Sigmoid colon (tissue), 7 donors: Measurements from ENCODE around the gene GPLD1. TPM values are rescaled to one million over a fixed set of nuclear protein-coding genes. Genes with fewer than 3 reads are reported as not detected.

Source experiments
- DNase-seq: peaks from one replicate; pipeline ENCODE4 v3.0.0-alpha.2; 2019
- H3K27ac ChIP-seq, 4 donors: fragments of 200-600 bp; sonication (generic); one replicate each; pipeline ENCODE4 v1.5.1; 2016 to 2019; ENCODE audit warnings: mild to moderate bottlenecking in 1 of 4
- H3K27me3 ChIP-seq, 3 donors: fragments of 200-600 bp; sonication (generic); one replicate each; pipeline ENCODE4 v1.5.1; 2019; ENCODE audit warnings: mild to moderate bottlenecking in 1 of 3
- H3K36me3 ChIP-seq, 4 donors: fragments of 200-600 bp; sonication (generic); one replicate each; pipeline ENCODE4 v1.5.1; 2016 to 2019
- H3K4me1 ChIP-seq, 4 donors: fragments of 200-600 bp; sonication (generic); one replicate each; pipeline ENCODE4 v1.5.1; 2017 to 2019
- H3K4me3 ChIP-seq, 4 donors: fragments of 200-600 bp; sonication (generic); one replicate each; pipeline ENCODE4 v1.5.1; 2017 to 2019; ENCODE audit warnings: mild to moderate bottlenecking in 2 of 4, moderate library complexity in 1 of 4
- H3K9me3 ChIP-seq, 4 donors: fragments of 200-600 bp in 3 of 4; sonication (generic) in 3 of 4; one replicate each; pipeline versions ENCODE4 v1.5.1 to v1.6.1; 2013 to 2019
- EP300 ChIP-seq, 4 donors: sonication (generic); formaldehyde crosslinking; IDR thresholded peaks; one replicate each; pipeline ENCODE4 v1.6.1; 2017; ENCODE audit warnings: antibody characterized with exemption in 4 of 4
- POLR2A ChIP-seq, 2 donors: fragments of 450-650 bp; IDR thresholded peaks; one replicate each; pipeline ENCODE4 v1.6.1; 2016; ENCODE audit warnings: antibody characterized with exemption in 2 of 2, mild to moderate bottlenecking in 2 of 2, moderate library complexity in 2 of 2
- POLR2AphosphoS5 ChIP-seq, 4 donors: sonication (generic); formaldehyde crosslinking; IDR thresholded peaks; one replicate each; pipeline ENCODE4 v1.6.1; 2017; ENCODE audit warnings: antibody characterized with exemption in 4 of 4
- WGBS, 2 donors: extraction: QIAGEN DNeasy Blood & Tissue Kit; methylation state at CpG; one replicate each; pipeline ENCODE4 v1.1.7; 2013; 5-methylcytosine and 5-hydroxymethylcytosine counted together
- intact Hi-C: fragments of 100-400 bp; cut with DNase I; formaldehyde crosslinking; loops from one replicate; pipeline ENCODE4 v1.15.1; 2023
- polyA plus RNA-seq, 3 donors: library from polyadenylated mRNA; stranded (reverse); fragments of 200-250 nt; gene quantifications; one replicate each; pipeline ENCODE4 v1.2.3, GENCODE V29; 2013
- total RNA-seq, 4 donors: library from RNA; depleted of rRNA; stranded (reverse); fragments of >200 nt; gene quantifications; one replicate each; pipeline ENCODE4 v1.1.0, GENCODE V29; 2016
- TF ChIP-seq, protein P1 (sequence below), 4 experiments: fragments of 450-650 bp in 3 of 4; fragments of 200-600 bp in 1 of 4; IDR thresholded peaks; one replicate each; pipeline ENCODE4 v1.5.1; 2016 to 2019; ENCODE audit warnings: antibody characterized with exemption in 4 of 4, mild to moderate bottlenecking in 3 of 4, moderate library complexity in 2 of 4
- donor health status: healthy with polysubstance abuse.
- donor health status: Bipolar disorder and iron deficiency.
- donor health status: healthy.

Gene GPLD1
- total and polyA plus RNA-seq, 7 donors = 0.52 to 7.2 (median 4.9) TPM; not detected in 1

- WGBS, 2 donors = 87 to 92% methylated on average over 7 of the region's 7 CpGs
- H3K9me3 ChIP-seq = no peaks in the 10 kb centered on the region
- no peak overlapping the region for H3K4me3 ChIP-seq
- no peak for DNase-seq
- no peaks in the 10 kb centered on the region for H3K27me3 ChIP-seq
- no peak overlapping the region for H3K27ac ChIP-seq
- H3K36me3 ChIP-seq = no peaks in the 10 kb centered on the region
- intact Hi-C loops = no loop called here
- no peaks in the 10 kb centered on the region for H3K4me1 ChIP-seq
- TF ChIP-seq, protein P1, sequence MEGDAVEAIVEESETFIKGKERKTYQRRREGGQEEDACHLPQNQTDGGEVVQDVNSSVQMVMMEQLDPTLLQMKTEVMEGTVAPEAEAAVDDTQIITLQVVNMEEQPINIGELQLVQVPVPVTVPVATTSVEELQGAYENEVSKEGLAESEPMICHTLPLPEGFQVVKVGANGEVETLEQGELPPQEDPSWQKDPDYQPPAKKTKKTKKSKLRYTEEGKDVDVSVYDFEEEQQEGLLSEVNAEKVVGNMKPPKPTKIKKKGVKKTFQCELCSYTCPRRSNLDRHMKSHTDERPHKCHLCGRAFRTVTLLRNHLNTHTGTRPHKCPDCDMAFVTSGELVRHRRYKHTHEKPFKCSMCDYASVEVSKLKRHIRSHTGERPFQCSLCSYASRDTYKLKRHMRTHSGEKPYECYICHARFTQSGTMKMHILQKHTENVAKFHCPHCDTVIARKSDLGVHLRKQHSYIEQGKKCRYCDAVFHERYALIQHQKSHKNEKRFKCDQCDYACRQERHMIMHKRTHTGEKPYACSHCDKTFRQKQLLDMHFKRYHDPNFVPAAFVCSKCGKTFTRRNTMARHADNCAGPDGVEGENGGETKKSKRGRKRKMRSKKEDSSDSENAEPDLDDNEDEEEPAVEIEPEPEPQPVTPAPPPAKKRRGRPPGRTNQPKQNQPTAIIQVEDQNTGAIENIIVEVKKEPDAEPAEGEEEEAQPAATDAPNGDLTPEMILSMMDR (IDR thresholded peaks at IDR 0.05) = no peak
- no peak for TF ChIP-seq POLR2AphosphoS5 (IDR thresholded peaks at IDR 0.05)
- no peak for TF ChIP-seq POLR2A (IDR thresholded peaks at IDR 0.05)
- TF ChIP-seq EP300 (IDR thresholded peaks at IDR 0.05) = no peak
Measured at GRCh38 chr6:24446670-24447069, 42.7 kb downstream of the GPLD1 start.

DNA sequence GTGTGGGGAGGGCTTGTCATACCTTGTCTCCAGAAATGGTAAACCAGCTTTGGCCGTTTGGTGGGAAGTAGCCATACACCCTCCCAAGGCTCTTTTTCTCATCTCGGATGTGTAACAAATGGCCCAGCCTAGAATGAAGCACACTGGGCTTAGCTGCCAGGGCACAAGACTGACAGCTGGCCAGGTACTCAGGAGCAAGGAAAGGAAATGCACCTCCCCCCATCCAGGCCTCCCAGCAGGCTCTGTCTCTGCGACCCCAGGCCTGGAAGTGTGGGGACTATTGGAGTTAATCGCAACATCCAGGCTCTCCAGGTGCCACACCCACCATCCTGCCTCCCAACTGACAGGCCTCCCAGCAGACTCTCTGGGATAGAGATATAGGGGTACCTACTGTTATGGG lies 43.7 kb downstream of the GPLD1 start:
- no peak for DNase-seq
- H3K4me1 ChIP-seq = no peaks in the 10 kb centered on the region
- no peak overlapping the region for H3K4me3 ChIP-seq
- H3K9me3 ChIP-seq = no peaks in the 10 kb centered on the region
- 71 to 75% methylated on average over 4 of the region's 4 CpGs for WGBS, 2 donors
- H3K27ac ChIP-seq = no peak overlapping the region
- no peaks in the 10 kb centered on the region for H3K27me3 ChIP-seq
- no peaks in the 10 kb centered on the region for H3K36me3 ChIP-seq
- TF ChIP-seq, protein P1 (IDR thresholded peaks at IDR 0.05) = no peak
- intact Hi-C loops = no loop called here

DNA sequence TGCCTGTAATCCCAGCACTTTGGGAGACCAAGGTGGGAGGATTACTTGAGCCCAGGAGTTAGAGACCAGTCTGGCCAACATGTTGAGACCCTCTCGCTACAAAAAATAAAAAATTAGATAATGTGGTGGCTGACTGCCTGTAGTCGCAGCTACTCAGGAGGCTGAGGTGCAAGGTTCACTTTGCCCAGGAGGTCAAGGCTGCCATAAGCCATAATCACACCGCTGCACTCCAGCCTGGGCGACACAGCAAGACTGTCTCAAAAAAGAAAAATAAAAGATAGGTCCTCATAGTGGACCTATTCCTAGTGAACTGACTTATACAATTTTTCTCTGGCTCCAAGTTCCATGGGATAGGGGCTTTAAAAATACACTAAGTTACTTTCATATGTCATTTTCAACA lies 44.8 kb downstream of the GPLD1 start:
- no peak for DNase-seq
- intact Hi-C loops = no loop called here
- no peak overlapping the region for H3K27ac ChIP-seq
- no peak overlapping the region for H3K4me3 ChIP-seq
- TF ChIP-seq, protein P1 (IDR thresholded peaks at IDR 0.05) = no peak
- TF ChIP-seq POLR2AphosphoS5 (IDR thresholded peaks at IDR 0.05) (no peak), POLR2A (IDR thresholded peaks at IDR 0.05) (no peak), EP300 (IDR thresholded peaks at IDR 0.05) (no peak)
- no peaks in the 10 kb centered on the region for H3K4me1 ChIP-seq
- no peaks in the 10 kb centered on the region for H3K36me3 ChIP-seq
- H3K9me3 ChIP-seq = no peaks in the 10 kb centered on the region
- 84 to 94% methylated on average over 4 of the region's 4 CpGs for WGBS, 2 donors
- H3K27me3 ChIP-seq = no peaks in the 10 kb centered on the region

DNA sequence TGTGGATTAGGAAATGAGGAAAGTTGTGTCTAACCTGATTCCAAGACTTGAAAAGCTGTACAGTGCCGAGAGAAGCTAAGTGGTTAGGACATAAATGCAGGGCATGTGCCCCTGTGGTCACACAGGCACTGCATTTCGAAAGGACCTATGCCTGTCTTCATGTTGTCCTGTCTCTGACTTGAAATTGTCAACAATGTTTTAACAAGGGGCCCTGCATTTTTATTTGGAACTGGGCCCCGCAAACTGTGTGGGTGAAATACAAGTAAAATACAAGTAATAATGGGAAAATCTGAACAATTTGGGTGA lies 47.8 kb downstream of the GPLD1 start:
- H3K27me3 ChIP-seq = no peaks in the 10 kb centered on the region
- H3K4me3 ChIP-seq = no peak overlapping the region
- WGBS, 2 donors = 93% methylated on average over 3 of the region's 3 CpGs
- H3K4me1 ChIP-seq = no peaks in the 10 kb centered on the region
- TF ChIP-seq POLR2AphosphoS5 (IDR thresholded peaks at IDR 0.05) = no peak
- TF ChIP-seq EP300 (IDR thresholded peaks at IDR 0.05) = no peak
- no peak for TF ChIP-seq POLR2A (IDR thresholded peaks at IDR 0.05)
- TF ChIP-seq, protein P1 (IDR thresholded peaks at IDR 0.05) = no peak
- peaks cover 0 to 7% (median 0%) of the 10 kb centered on the region in 4 donors for H3K36me3 ChIP-seq
- H3K9me3 ChIP-seq = no peaks in the 10 kb centered on the region
- intact Hi-C loops = no loop called here
- no peak overlapping the region for H3K27ac ChIP-seq
- DNase-seq = no peak

GRCh38 chr6:24440897-24441598 lies 48.3 kb downstream of the GPLD1 start:
- 85 to 93% methylated on average over 16 of the region's 16 CpGs for WGBS, 2 donors
- Histone ChIP-seq H3K4me3 (no peak overlapping the region), H3K27ac (no peak overlapping the region), H3K27me3 (no peaks in the 10 kb centered on the region), H3K36me3 (peaks cover 0 to 12% (median 0%) of the 10 kb centered on the region in 4 donors), H3K9me3 (no peaks in the 10 kb centered on the region), H3K4me1 (no peaks in the 10 kb centered on the region)
- DNase-seq = no peak
- TF ChIP-seq POLR2AphosphoS5 (IDR thresholded peaks at IDR 0.05) (no peak), EP300 (IDR thresholded peaks at IDR 0.05) (no peak), POLR2A (IDR thresholded peaks at IDR 0.05) (no peak)
- TF ChIP-seq, protein P1 (IDR thresholded peaks at IDR 0.05) = no peak
- intact Hi-C loops = no loop called here
